GM12892 (cell line): ENCODE data around the gene SEC23IP.
"Not testable (repeated sequence)": the region's sequence is repeated elsewhere in the genome, so short reads cannot be mapped to it uniquely, and the experiment has no call there.

Source experiments
- POLR2AphosphoS5 ChIP-seq: IDR thresholded peaks from 2 replicates; pipeline ENCODE4 v1.6.1; 2011; ENCODE audit warnings: low read depth, low read length, control low read depth
- TAF1 ChIP-seq: IDR thresholded peaks from 2 replicates; pipeline ENCODE4 v1.6.1; 2011; ENCODE audit warnings: low read depth, mild to moderate bottlenecking, control low read depth, low read length, borderline replicate concordance

DNA sequence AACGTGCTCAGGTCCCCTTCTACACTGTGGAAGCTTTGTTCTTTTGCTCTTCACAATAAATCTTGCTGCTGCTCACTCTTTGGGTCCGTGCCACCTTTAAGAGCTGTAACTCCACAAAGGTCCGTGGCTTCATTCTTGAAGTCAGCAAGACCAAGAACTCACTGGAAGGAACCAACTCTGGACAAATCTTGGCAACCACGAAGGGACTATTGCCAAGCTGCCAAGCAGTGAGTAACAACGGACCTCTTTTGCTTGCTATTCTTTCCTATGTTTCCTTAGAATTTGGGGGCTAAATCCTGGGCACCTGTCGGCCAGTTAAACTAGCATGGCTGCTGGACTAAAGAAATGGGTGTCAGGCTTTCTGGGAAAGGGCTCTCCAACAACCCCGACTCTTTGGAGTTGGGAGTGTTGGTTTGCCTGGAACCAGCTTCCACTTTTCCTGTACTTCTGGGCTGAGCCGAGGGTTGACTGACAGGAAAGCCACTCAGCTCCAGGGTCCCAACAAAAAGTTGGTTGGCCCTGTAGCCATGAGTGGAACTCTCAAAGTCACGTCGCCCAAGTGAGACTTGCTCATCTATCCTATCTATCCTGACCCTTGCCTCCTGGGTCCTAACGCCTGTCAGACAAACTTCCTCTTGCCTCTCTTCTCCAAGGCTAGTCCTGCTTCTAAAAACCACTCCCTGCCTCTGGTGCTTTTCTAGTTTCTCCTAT is 8.5 kb upstream of the SEC23IP start:
- not testable (repeated sequence) for TF ChIP-seq TAF1, POLR2AphosphoS5
